Measurements from ENCODE around the gene OAT.

The OAT gene

DNA sequence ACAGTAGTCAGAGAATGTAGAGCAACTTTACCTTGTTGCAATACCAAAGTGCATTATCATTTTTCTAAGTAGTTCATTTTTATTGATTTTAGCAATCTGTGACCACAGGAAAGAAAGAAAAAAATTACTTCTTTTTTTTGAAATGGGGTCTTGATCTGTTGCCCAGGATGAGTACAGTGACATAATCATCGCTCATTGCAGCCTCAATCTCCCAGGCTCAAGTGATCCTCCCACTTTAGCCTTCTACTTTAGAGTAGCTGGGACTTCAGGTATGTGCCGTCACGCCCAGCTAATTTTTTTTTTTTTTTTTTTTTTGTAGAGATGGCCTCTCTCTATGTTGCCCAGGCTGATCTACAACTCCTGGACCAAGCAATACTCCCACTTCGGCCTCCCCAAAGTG, 11.4 kb upstream of the OAT start:
- Mint-ChIP-seq H3K4me3 (no peak overlapping the region), H3K4me1 (ENCODE audit: low read depth in 2 of 2) (no peaks in the 10 kb centered on the region), H3K9me3 (no peaks in the 10 kb centered on the region), H3K27me3 (peaks cover 26 to 37% of the 10 kb centered on the region in 2 donors), H3K27ac (no peak overlapping the region), H3K36me3 (ENCODE audit: insufficient read depth) (no peaks in the 10 kb centered on the region)
- ATAC-seq (replicated peaks), result no peak
- DNase-seq, result no peak

DNA sequence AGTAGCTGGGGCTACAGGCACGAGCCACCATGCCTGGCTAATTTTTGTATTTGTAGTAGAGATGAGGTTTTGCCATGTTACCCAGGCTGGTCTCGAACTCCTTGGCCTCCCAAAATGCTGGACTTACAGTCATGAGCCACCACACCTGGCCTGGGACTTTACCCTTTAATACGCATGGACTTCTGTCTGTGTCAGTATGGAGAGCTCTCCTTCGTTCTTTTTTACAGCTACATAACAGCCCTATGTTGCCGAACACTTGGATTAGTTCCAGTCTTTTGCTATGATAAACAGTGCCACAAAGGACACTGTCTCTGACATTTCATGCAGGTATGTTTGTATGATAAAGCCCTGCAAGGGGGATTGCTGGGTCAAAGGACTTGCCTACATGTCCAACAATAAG, 10.9 kb upstream of the OAT start:
- ATAC-seq (replicated peaks) (no peak), DNase-seq (no peak)
- Mint-ChIP-seq H3K36me3 (ENCODE audit: insufficient read depth) (no peaks in the 10 kb centered on the region), H3K4me1 (ENCODE audit: low read depth in 2 of 2) (no peaks in the 10 kb centered on the region), H3K4me3 (no peak overlapping the region), H3K9me3 (no peaks in the 10 kb centered on the region), H3K27me3 (peaks cover 26 to 39% of the 10 kb centered on the region in 2 donors), H3K27ac (no peak overlapping the region)

DNA sequence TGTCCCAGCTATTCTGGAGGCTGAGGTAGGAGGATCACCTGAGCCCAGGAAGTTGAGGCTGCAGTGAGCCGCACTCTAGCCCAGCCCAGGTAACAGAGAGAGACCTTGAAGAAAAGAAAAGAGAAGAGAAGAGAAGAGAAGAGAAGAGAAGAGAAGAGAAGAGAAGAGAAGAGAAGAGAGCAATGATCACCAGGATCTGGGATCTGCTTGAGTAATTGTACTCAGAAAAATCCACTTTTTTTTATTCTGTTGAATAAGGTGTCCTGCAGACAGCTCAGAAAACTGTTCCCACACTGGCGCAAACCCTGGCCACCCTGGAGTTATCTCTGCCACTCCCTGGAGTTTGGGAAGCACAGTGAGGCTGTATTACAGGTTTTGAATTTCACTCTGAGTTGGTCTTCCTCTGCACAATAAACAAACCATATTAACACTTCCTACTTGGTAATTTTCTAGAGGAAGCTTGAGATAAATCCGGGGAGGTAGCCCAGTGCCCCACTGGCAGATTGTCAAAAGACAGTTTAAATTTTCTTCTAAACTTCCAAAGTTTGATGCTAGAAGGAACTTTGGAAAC, 9.6 kb upstream of the OAT start:
- peak overlapping the region in 1 of 2 donors; percentile 16 for H3K27ac Mint-ChIP-seq
- H3K9me3 Mint-ChIP-seq, result no peaks in the 10 kb centered on the region
- H3K36me3 Mint-ChIP-seq (ENCODE audit: insufficient read depth), result no peaks in the 10 kb centered on the region
- DNase-seq (no peak), ATAC-seq (replicated peaks) (no peak)
- H3K4me1 Mint-ChIP-seq (ENCODE audit: low read depth in 2 of 2), result no peaks in the 10 kb centered on the region
- peaks cover 32 to 49% of the 10 kb centered on the region in 2 donors for H3K27me3 Mint-ChIP-seq
- no peak overlapping the region for H3K4me3 Mint-ChIP-seq

DNA sequence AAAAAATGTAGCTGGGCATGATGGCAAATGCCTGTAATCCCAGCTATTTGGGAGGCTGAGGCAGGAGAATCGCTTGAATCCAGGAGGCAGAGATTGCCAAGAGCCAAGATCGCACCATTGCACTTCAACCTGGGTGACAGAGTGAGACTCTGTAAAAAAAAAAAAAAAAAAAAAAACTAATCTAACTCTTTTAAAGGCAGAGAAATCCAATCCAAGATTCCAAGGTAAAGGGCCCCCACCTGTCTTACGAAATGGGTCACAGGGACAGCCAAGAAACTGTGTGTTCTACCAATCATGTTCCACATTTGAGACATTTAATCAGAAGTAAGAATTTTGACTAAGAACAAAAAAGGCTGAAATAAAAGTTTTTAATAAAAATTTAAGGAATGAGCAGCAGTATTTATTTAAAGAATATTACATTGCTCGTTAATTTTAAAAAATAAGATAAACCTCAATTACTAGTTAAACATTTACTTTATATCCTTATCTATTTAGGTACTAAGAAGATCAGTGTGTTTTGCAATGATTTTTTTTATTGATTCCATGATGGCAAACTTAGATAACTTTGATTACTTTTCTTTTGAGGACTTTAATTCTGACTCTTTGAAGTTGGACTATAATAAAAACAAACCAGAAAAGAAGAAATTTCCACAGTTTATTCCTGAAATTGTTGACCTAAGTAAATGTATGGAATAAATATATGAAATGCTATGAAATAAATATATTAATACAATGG, 6.7 kb upstream of the OAT start:
- Mint-ChIP-seq H3K9me3 (no peaks in the 10 kb centered on the region), H3K27me3 (peaks cover 26 to 53% of the 10 kb centered on the region in 2 donors), H3K27ac (no peak overlapping the region), H3K4me3 (no peak overlapping the region), H3K4me1 (ENCODE audit: low read depth in 2 of 2) (no peaks in the 10 kb centered on the region), H3K36me3 (ENCODE audit: insufficient read depth) (no peaks in the 10 kb centered on the region)
- no peak for DNase-seq
- no peak for ATAC-seq (replicated peaks)

- no peak for ATAC-seq (replicated peaks)
- H3K9me3 Mint-ChIP-seq, result no peaks in the 10 kb centered on the region
- no peak overlapping the region for H3K27ac Mint-ChIP-seq
- peaks cover 2% of the 10 kb centered on the region for H3K36me3 Mint-ChIP-seq (ENCODE audit: insufficient read depth)
- DNase-seq, result no peak
- H3K4me3 Mint-ChIP-seq, result no peak overlapping the region
- H3K4me1 Mint-ChIP-seq (ENCODE audit: low read depth in 2 of 2), result peaks cover 3 to 4% of the 10 kb centered on the region in 2 donors
- H3K27me3 Mint-ChIP-seq, result peaks cover 16 to 43% of the 10 kb centered on the region in 2 donors
Observed at GRCh38 chr10:124423813-124424212, 5.1 kb upstream of the OAT start.

GRCh38 chr10:124422742-124423141, 4.0 kb upstream of the OAT start:
- no peak for ATAC-seq (replicated peaks)

DNA sequence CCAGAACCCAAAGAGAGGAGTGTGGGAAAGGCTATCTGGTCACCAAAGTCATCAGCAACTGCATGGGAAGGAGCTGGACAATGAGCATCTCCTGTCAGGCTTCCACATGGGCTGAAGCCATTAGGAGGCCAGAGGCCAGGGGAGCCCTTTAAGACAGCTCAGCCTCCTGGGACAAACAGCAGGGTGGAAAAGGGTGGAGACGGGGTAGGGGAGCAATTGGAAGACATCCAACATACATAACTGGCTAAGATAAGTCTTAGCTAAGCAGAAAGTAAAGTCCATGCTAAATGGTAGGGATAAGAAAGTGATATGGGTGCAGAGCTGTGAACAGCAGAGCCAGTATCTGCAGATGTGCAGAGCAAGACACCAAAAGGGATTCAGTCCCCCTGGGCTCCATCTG, 1.5 kb upstream of the OAT start:
- H3K36me3 Mint-ChIP-seq (ENCODE audit: insufficient read depth), result peaks cover 10% of the 10 kb centered on the region
- ATAC-seq (replicated peaks) (no peak), DNase-seq (no peak)
- H3K4me1 Mint-ChIP-seq (ENCODE audit: low read depth in 2 of 2), result peaks cover 3 to 20% of the 10 kb centered on the region in 2 donors
- no peak overlapping the region for H3K27ac Mint-ChIP-seq
- no peak overlapping the region for H3K4me3 Mint-ChIP-seq
- peaks cover 6 to 25% of the 10 kb centered on the region in 2 donors for H3K27me3 Mint-ChIP-seq
- no peaks in the 10 kb centered on the region for H3K9me3 Mint-ChIP-seq

More at GRCh38 chr10:124422742-124423141, 4.0 kb upstream of the OAT start:
- Mint-ChIP-seq H3K36me3 (ENCODE audit: insufficient read depth) (peaks cover 9% of the 10 kb centered on the region), H3K27ac (no peak overlapping the region), H3K9me3 (no peaks in the 10 kb centered on the region), H3K27me3 (peaks cover 6 to 43% of the 10 kb centered on the region in 2 donors), H3K4me3 (no peak overlapping the region), H3K4me1 (ENCODE audit: low read depth in 2 of 2) (peaks cover 3 to 4% of the 10 kb centered on the region in 2 donors)
- DNase-seq, result no peak

GRCh38 chr10:124419635-124420034, 912 bp upstream of the OAT start:
- H3K4me1 Mint-ChIP-seq (ENCODE audit: low read depth in 2 of 2), result peaks cover 3 to 23% of the 10 kb centered on the region in 2 donors
- no peak for DNase-seq
- no peaks in the 10 kb centered on the region for H3K9me3 Mint-ChIP-seq
- H3K27ac Mint-ChIP-seq, result peak overlapping the region; percentile 46 to 76
- peaks cover 10% of the 10 kb centered on the region for H3K36me3 Mint-ChIP-seq (ENCODE audit: insufficient read depth)
- no peak for ATAC-seq (replicated peaks)
- H3K27me3 Mint-ChIP-seq, result peaks cover 6 to 24% of the 10 kb centered on the region in 2 donors
- peak overlapping the region; percentile 78 to 79 for H3K4me3 Mint-ChIP-seq

GRCh38 chr10:124417895-124418725, 613 bp downstream of the OAT start:
- Mint-ChIP-seq H3K9me3 (no peaks in the 10 kb centered on the region), H3K4me1 (ENCODE audit: low read depth in 2 of 2) (peaks cover 3 to 28% of the 10 kb centered on the region in 2 donors), H3K36me3 (ENCODE audit: insufficient read depth) (peaks cover 10% of the 10 kb centered on the region), H3K27ac (peak overlapping the region; percentile 46 to 76), H3K4me3 (peak overlapping the region; percentile 78 to 79), H3K27me3 (peaks cover 0 to 12% of the 10 kb centered on the region in 2 donors)
- ATAC-seq (replicated peaks), result peak; percentile 31
- DNase-seq, result peak; percentile 30 to 35 (median 33)

GRCh38 chr10:124416733-124417132, 2.0 kb downstream of the OAT start:
- peaks cover 3 to 33% of the 10 kb centered on the region in 2 donors for H3K4me1 Mint-ChIP-seq (ENCODE audit: low read depth in 2 of 2)
- H3K36me3 Mint-ChIP-seq (ENCODE audit: insufficient read depth), result peaks cover 10% of the 10 kb centered on the region
- H3K9me3 Mint-ChIP-seq, result no peaks in the 10 kb centered on the region
- no peak for DNase-seq
- peak overlapping the region in 1 of 2 donors; percentile 65 for H3K27ac Mint-ChIP-seq
- no peak for ATAC-seq (replicated peaks)
- peak overlapping the region; percentile 33 to 79 for H3K4me3 Mint-ChIP-seq
- peaks cover 0 to 2% of the 10 kb centered on the region in 2 donors for H3K27me3 Mint-ChIP-seq

DNA sequence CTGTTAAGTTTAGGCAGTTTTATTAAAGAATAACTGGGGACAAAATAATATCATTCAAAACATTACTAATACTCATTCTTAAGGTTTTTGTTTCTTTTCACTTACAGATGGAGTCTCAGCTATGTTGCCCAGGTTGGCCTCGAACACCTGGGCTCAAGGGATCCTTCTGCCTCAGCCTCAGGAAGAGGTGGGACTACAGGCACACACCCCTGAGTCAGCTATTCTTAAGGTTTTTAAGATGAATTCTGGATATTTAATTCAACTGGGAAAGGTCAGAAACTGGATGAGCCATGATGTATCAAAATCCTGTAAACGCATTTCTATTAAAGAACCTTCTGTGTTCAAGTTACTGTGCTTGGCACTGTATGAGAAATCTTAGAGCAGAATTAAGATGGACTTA, 3.5 kb downstream of the OAT start:
- DNase-seq, result no peak
- Mint-ChIP-seq H3K27ac (no peak overlapping the region), H3K4me3 (no peak overlapping the region), H3K9me3 (no peaks in the 10 kb centered on the region), H3K36me3 (ENCODE audit: insufficient read depth) (peaks cover 23% of the 10 kb centered on the region), H3K4me1 (ENCODE audit: low read depth in 2 of 2) (peaks cover 3 to 33% of the 10 kb centered on the region in 2 donors), H3K27me3 (no peaks in the 10 kb centered on the region)
- ATAC-seq (replicated peaks), result no peak

- H3K27ac Mint-ChIP-seq, result peak overlapping the region in 1 of 2 donors; percentile 13
- H3K9me3 Mint-ChIP-seq, result no peaks in the 10 kb centered on the region
- H3K4me3 Mint-ChIP-seq, result no peak overlapping the region
- peaks cover 0 to 29% of the 10 kb centered on the region in 2 donors for H3K4me1 Mint-ChIP-seq (ENCODE audit: low read depth in 2 of 2)
- no peaks in the 10 kb centered on the region for H3K27me3 Mint-ChIP-seq
- H3K36me3 Mint-ChIP-seq (ENCODE audit: insufficient read depth), result peaks cover 23% of the 10 kb centered on the region
- ATAC-seq (replicated peaks) (no peak), DNase-seq (no peak)
Observed at GRCh38 chr10:124414076-124414475, 4.6 kb downstream of the OAT start.

- no peaks in the 10 kb centered on the region for H3K27me3 Mint-ChIP-seq
- DNase-seq (no peak), ATAC-seq (replicated peaks) (no peak)
- H3K36me3 Mint-ChIP-seq (ENCODE audit: insufficient read depth), result peaks cover 27% of the 10 kb centered on the region
- peaks cover 0 to 16% of the 10 kb centered on the region in 2 donors for H3K4me1 Mint-ChIP-seq (ENCODE audit: low read depth in 2 of 2)
- H3K4me3 Mint-ChIP-seq, result no peak overlapping the region
- no peak overlapping the region for H3K27ac Mint-ChIP-seq
- no peaks in the 10 kb centered on the region for H3K9me3 Mint-ChIP-seq
Observed at GRCh38 chr10:124409696-124410095, 9.0 kb downstream of the OAT start.

All from effector memory CD8-positive, alpha-beta T cell (primary cell).